ENCODE results near the gene TRIO. TPM values are rescaled to one million over a fixed set of nuclear protein-coding genes. Genes with fewer than 3 reads are reported as not detected.
"Not testable (repeated sequence)": the region's sequence is repeated elsewhere in the genome, so short reads cannot be mapped to it uniquely, and the experiment has no call there.

TRIO gene
- total RNA-seq, 1 donor from 2014 or later: 57.0 TPM

DNA sequence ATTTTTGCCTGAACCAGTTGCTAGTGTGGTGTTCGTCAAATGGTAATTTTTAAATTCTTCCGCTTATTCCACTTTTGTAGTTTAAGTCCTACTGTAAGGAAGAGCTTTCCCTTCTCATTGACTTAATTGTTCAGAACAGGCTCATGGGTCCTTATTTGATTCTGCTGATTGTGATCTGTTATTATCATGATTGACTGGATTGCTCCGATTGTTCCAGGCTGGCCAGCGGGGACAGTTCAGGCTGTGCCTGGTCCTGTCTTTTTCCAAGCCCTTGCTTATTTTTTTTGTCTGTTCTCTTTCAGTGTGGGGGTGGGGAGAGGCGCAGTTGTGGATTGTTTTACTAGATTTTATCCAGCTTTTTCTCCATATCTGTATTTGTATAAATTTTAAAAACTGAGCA, 52.4 kb downstream of the TRIO start:
- intact Hi-C loops (cut with micrococcal nuclease): no loop called here
- DNase-seq (no peak), ATAC-seq (no peak)

DNA sequence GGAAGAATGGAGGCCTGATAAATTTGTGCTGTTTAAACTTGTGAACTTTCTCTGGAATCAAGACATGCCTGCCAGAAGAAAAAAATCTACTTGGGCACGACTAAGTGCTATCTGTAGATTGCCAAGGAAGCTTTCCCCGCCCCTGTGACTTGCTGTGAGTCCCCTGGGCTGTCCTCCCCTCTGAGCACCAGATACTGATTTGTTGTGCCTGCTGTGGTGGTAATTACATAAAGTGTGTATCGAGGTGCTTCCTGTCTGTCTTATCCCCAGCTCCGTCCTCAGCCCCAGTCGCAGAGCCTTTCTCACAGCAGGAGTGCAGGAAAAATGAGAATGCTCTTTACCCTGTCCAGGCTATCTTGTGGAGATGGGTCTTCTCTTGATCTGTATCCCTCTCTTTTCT, 53.9 kb downstream of the TRIO start:
- no peak for ATAC-seq
- intact Hi-C loops (cut with micrococcal nuclease): no loop called here
- no peak for DNase-seq

DNA sequence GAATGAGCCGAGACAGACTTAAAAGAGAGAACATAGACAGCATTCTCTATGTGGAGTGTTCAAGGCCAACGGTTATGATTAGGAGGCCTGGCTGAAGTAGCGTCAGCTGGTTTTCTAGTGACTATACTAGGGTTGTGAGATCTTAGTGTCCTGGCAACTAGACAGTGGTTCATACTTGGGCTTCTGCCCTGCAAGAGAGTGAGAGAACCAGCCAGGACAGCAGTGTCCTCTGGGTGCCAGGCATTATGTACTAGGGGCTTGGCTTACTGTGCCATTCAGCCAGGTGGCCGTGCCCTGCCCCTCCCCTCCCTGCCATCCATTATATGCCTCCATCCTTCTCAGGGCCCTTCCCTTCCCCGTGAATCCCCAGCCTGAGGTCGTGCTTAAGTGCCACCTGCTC, 56.8 kb downstream of the TRIO start:
- peak; percentile 97 for ATAC-seq
- intact Hi-C loops (cut with micrococcal nuclease): loop anchor here (10.0 kb wide), 1 partner anchor 65 kb away; no protein-coding TSS in a partner anchor

GRCh38 chr5:14200312-14200990, 57.3 kb downstream of the TRIO start:
- intact Hi-C loops (cut with micrococcal nuclease): loop anchor here (10.0 kb wide), 1 partner anchor 64 kb away; no protein-coding TSS in a partner anchor
- ATAC-seq (no peak), DNase-seq (no peak)

More for the DNA sequence above, 56.8 kb downstream of the TRIO start:
- peak; percentile 53 for DNase-seq

- intact Hi-C loops (cut with micrococcal nuclease): loop anchor here (10.0 kb wide), 1 partner anchor 63 kb away; no protein-coding TSS in a partner anchor
- no peak for ATAC-seq
These were observed 58.3 kb downstream of the TRIO start for GRCh38 chr5:14201325-14202045.

GRCh38 chr5:14202462-14202861, 59.3 kb downstream of the TRIO start:
- ATAC-seq: no peak
- DNase-seq: no peak
- intact Hi-C loops (cut with micrococcal nuclease): loop anchor here (10.0 kb wide), 1 partner anchor 62 kb away; no protein-coding TSS in a partner anchor

More at GRCh38 chr5:14201325-14202045, 58.3 kb downstream of the TRIO start:
- DNase-seq: no peak

DNA sequence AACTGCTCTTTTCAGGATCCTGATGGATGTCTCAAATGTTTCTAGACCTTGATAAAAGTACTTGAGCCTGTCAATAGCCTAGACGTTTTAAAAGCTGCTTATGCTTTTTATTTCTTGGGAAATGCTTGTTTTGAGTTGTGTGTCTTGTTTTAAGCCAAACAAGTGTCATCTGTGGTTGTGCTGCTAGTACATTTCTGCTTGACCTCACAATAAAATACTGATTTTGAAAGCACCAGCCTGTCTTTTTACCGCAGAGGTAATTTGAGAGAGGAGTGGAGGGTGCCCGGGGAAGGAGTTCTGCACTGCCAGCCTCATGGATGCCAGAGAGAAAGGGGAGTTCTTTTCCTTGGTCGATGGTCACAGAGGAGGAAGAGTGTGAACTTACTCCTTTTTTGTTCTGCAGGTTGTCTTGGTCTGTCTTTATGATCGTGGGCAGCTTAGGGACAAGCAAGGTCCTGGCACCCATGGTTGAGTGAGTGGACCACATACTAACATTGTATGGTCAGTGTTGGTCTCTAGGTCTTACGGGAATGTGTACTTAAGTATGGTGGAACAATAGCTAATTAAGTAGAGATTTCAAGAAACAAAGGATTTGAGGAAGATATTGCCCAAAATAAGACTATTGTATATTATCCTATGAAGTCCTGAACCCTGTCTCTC, 61.0 kb downstream of the TRIO start:
- intact Hi-C loops (cut with micrococcal nuclease): loop anchor here (10.0 kb wide), 1 partner anchor 61 kb away; no protein-coding TSS in a partner anchor

GRCh38 chr5:14204785-14205321, 61.7 kb downstream of the TRIO start:
- ATAC-seq (peak; percentile 59), DNase-seq (peak; percentile 53)
- intact Hi-C loops (cut with micrococcal nuclease): loop anchor here (10.0 kb wide), 1 partner anchor 60 kb away; no protein-coding TSS in a partner anchor

More for the DNA sequence above, 61.0 kb downstream of the TRIO start:
- no peak for ATAC-seq
- no peak for DNase-seq

DNA sequence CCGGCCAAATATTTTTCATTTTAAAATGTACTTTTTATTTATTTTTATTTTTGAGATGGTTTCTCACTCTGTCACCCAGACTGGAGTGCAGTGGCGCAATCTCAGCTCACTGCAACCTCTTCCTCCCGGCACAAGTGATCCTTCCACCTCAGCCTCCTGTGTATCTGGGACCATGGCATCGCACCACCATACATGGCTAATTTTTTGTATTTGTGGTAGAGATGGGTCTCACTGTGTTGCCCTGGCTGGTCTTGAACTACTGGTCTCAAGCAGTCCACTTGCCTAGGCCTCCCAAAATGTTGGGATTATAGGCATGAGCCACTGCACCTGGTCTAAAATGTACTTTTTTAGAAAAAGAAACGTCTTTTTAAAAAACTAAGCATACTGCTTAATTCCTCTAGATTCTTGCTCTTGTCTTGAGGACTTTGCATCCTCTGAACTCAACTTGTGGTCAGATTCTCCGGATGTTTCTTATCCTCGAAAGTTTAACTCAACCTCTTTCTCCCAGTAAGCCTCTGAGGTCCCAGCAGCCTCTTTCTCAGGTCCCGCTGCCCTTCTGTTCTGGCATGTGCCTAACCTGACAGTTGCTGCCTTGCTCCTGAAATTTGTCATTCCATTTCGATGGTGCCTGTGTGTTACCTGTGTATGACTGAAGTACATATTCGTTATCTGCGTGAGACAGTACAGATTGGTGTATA, 63.0 kb downstream of the TRIO start:
- DNase-seq: no peak
- no peak for ATAC-seq
- intact Hi-C loops (cut with micrococcal nuclease): loop anchor here (10.0 kb wide), 1 partner anchor 59 kb away; no protein-coding TSS in a partner anchor

- not testable (repeated sequence) for DNase-seq, ATAC-seq
- intact Hi-C loops (cut with micrococcal nuclease): loop anchor here (10.0 kb wide), 1 partner anchor 57 kb away; no protein-coding TSS in a partner anchor
These were observed 64.3 kb downstream of the TRIO start for GRCh38 chr5:14207428-14207827.

- intact Hi-C loops (cut with micrococcal nuclease): loop anchor here (10.0 kb wide), 1 partner anchor 56 kb away; no protein-coding TSS in a partner anchor
- DNase-seq (no peak), ATAC-seq (peak; percentile 23)
These were observed 65.2 kb downstream of the TRIO start for GRCh38 chr5:14208071-14209021.

- intact Hi-C loops (cut with micrococcal nuclease): loop anchor here (10.0 kb wide), 1 partner anchor 55 kb away; no protein-coding TSS in a partner anchor
- DNase-seq (no peak), ATAC-seq (no peak)
These were observed 66.2 kb downstream of the TRIO start for GRCh38 chr5:14209222-14209822.

GRCh38 chr5:14209836-14210235, 66.7 kb downstream of the TRIO start:
- intact Hi-C loops (cut with micrococcal nuclease): loop anchor here (10.0 kb wide), 1 partner anchor 55 kb away; no protein-coding TSS in a partner anchor
- ATAC-seq: no peak
- DNase-seq: no peak

DNA sequence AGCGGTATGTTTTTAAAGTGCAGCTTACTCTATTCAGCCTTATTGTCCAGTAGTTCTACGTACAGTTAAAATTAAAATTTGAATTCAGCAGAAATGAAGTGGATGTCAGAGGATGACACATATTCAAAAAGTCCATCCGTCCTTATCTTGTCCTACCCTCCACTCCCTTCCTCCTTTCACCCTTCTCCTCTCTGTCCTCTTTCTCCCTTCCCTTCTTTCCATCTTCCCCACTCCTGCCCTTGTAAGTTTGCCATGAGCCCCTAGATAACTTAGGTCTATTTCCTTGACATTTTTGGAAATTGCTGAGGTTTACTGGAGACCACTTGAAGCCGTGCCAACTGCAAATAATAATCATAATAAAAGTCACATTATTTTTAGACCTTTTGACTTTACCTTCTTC, 67.6 kb downstream of the TRIO start:
- ATAC-seq: no peak
- intact Hi-C loops (cut with micrococcal nuclease): no loop called here
- no peak for DNase-seq

GRCh38 chr5:14211818-14212803, 69.0 kb downstream of the TRIO start:
- DNase-seq (no peak), ATAC-seq (no peak)
- intact Hi-C loops (cut with micrococcal nuclease): no loop called here

DNA sequence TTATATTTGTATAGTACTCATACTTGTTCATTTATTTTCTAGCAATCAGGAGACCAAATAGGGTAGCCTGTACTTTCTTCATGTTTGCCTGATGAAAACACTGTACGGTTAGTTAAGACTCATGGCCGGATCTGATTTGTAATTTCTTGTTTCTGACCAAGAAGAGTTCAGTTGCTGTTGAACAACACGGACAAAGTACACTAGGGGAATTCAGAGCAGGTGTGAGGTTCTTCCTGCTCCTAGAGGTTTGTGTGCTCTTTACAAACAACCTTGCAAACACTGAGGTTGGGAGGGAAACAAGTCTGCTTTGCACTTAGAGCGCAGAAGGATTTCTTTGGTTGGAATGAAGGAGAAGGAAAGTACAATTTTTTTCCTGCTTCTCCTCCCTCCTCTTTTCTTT, 69.7 kb downstream of the TRIO start:
- intact Hi-C loops (cut with micrococcal nuclease): no loop called here
- no peak for ATAC-seq
- DNase-seq: no peak

All from left ventricle myocardium superior (tissue), 1 donor.